SW 1271 (cell line): ENCODE results near the gene ZC3H15.
"Not testable (repeated sequence)": the region's sequence is repeated elsewhere in the genome, so short reads cannot be mapped to it uniquely, and the experiment has no call there.

Experiments
- DNase-seq, 2 experiments: peaks; one replicate each; lab custom pipeline; 2025; lab: John Stamatoyannopoulos, UW

ZC3H15 gene

DNA sequence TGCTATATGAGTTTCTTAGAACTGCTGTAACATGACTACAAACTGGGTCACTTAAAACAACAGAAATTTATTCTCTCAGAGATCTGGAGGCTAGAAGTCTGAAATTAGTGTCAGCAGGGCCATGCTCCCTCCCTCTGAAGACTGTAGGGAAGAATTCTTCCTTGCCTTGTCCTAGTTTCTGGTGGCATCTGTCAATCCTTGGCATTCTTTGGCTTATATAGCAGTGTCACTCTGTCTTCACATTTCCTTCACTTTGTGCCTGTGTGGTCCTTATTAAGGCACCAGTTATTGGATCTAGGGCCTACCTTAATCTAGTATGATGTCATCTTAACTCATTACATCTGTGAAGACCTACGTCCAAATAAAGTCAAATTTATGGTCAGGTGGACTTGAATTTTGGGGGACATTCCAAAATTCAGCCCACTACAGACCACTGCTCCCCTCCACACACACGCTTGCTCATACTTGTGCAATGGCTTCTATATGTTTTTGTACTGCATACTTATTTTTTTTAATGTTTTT, 7.6 kb downstream of the ZC3H15 start:
- no peak for DNase-seq

DNA sequence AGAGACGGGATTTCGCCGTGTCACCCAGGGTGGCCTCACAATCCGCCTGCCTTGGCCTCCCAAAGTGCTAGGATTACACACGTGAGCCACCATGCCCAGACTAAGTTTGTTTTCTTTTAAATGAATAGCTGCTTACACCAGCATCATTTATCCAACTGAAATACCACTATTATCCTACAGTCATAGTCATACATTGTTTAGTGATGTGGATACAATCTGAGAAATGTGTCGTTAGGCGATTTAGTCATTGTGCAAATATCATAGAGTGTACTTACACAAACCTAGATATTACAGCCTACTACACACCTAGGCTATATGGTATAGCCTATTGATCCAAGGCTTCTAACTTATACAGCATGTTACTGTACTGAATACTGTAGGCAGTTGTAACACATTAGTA, 10.3 kb downstream of the ZC3H15 start:
- no peak for DNase-seq

DNA sequence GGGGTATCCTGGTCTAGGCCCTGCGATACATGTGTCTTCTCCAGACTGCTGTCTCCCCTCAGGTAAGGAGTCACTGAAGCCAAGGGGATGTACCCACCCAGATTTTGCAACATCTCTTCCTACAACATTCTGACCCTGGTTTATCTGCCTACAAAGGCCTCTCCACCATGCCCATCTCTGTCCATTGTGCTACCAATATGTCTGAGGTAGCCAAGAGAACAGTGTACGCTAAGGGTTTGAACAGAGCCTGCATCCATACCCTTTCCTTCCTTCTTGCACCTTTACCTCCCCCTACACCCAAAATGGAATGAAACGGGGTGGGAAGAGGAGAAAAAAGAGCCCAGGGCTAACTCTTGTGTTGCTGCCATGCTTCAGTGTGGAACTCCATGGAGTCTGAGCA, 11.9 kb downstream of the ZC3H15 start:
- DNase-seq = no peak

DNA sequence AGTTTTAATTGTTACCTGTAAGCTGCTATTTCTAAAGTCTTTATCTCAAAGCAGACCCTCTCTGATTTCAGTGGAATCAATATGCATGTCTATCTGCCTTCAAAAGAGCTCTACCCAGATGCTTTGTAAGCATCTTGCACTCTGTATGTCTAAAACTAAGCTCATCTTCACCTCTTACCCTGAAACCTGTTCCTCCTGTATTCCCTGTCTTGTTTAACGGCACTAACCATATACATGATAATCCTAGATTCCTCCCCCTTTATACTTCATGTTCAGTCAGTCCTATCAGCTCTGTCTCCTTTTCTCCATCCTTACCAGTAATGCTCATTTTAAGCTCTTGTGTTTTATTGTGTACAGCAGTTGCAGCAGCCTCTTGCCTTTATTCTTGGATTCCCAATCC, 12.8 kb downstream of the ZC3H15 start:
- no peak for DNase-seq

DNA sequence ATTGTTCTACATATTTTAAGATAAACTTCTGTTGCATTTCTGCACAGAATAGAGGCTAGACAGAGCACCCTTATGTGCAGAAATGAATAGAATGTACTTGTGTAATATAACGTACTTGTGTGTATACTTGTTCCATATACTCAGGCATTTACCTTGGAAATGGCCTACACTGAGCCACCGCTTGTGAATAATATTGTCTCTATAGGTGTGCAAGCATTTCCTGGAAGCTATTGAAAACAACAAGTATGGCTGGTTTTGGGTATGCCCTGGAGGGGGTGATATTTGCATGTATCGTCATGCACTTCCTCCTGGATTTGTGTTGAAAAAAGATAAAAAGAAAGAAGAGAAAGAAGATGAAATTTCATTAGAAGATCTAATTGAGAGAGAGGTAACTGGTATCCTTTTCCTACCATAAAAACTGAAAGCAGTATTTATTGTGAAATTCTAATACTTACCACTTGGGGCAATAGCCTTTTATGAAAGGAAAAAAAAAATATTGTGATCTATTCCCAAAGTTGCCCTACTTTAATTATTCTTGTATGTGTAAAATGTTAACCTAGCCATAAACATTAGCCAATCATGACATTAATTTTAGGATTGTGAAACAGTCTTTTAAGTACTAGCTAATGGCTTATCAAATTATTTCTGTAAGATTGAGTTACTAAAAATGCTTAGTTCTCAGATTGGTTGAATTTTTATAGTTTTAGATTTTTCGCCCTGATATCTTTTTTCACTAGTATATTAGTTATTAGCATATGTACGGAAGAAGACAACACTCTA, 18.0 kb downstream of the ZC3H15 start:
- DNase-seq = peak in 1 of 2 experiments; percentile 50

DNA sequence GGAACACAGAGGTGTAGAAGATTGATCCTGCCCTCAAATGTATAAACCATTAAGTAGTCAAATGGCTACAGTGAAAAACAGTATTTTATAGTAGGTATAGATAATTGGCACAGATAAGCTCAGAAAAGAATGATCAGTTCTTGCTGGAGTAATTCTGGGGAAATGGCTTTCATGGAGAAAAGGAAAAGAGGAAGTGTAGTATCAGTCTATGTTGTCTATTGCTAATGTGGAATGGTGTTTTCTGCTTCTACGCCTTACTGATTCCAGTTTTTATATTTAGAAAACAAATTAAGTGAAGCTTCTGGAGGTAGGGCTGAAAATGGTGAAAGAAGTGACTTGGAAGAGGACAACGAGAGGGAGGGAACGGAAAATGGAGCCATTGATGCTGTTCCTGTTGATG, 22.2 kb downstream of the ZC3H15 start:
- DNase-seq = no peak

DNA sequence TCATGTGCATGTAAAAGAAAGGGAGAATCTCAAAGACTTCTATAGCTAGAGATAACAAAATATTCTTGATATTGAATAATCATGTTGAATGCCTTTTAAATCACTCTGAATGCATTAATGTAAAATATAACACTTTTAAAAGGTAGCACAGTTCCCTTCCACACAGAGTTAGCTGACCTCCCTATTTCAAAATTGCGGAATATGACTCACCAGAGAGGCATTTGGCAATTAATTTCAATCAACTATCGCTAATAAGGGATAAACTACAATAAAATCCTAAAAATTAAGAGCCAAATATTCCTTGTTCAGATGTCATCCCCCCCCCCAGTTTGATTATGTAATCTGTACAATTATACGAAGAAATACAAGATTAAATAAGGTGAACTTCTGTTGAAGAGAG, 29.3 kb downstream of the ZC3H15 start:
- DNase-seq = no peak

DNA sequence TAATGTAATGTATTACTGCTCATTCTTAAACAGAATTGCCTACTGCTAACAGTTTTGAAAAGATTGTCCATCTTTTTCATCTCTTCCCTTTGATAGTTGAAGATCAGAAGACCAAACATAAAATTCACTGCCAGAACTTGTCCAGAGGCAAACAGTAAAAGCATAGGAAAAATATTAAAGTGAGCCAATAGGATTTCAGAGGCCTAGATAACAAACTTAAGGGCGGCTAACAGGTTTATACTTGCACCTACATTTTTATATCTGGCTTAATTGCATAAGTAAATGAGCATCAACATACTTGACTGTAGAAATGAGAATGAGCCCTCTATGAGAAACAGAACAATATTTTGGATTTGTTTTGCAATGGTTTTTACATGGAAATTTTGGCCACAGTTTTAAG, 30.3 kb downstream of the ZC3H15 start:
- no peak for DNase-seq

DNA sequence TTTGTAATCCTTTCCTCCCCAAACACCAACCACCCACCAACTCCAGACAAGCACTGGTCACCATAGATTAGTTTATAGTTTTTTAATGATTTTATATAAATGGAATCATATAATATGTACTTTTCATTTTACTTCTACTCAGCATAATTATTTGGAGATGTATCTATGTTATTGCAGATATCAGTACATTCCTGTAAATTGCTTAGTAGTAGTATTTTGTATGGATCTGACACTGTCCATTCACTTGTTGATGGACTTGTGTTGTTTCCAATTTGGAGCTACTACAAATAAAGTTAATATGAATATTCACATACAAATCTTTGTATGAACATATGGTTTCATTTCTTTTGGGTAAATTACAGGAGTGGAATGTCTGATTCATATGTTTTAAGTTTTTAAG, 31.0 kb downstream of the ZC3H15 start:
- no peak for DNase-seq

DNA sequence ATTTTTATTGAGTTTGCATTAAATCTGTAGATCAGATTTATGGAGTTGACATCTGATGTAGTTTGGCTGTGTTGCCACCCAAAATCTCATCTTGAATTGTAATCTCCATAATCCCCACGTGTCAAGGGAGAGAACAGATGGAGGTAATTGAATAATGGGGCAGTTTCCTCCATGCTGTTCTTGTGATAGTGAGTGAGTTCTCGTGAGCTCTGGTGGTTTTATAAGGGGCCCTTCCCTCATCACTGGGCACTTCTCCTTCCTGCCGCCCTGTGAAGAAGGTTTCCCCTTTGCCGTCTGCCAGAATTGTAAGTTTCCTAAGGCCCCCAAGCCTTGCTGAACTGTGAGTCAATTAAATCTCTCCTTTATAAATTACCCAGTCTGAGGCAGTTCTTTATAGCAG, 32.2 kb downstream of the ZC3H15 start:
- no peak for DNase-seq

DNA sequence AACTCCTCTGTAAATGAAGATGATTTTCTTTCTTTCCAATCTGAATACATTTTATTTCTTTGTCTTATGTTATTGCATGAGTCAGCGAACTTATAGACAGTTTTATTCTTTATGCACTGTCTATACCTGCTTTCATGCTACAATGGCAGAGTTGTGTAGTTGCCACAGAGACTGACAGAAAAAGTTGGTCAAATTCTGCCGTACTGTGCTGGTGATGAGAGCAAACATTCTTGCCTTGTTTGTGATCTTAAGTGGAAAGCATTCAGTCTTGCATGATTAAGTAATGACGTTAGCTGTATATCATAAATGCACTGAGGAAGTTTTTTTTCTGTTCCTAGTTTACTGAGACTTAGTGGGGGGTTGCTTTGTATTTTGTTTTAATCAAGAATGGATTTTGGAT, 32.9 kb downstream of the ZC3H15 start:
- no peak for DNase-seq

DNA sequence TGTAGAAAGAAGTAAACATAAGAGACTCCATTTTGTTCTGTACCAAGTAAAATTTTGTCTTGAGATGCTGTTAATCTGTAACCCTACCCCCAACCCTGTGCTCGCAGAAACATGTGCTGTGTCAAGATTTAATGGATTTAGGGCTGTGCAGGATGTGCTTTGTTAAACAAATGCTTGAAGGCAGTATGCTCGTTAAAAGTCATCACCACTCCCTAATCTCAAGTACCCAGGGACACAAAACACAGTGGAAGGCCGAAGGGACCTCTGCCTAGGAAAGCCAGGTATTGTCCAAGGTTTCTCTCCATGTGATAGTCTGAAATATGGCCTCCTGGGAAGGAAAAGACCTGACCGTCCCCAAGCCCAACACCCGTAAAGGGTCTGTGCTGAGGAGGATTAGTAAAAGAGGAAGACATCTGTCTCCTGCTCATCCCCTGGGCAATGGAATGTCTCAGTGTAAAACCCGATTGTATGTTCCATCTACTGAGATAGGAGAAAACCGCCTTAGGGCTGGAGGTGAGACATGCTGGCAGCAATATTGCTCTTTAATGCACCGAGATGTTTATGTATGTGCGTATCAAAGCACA, 35.6 kb downstream of the ZC3H15 start:
- not testable (repeated sequence) for DNase-seq

DNA sequence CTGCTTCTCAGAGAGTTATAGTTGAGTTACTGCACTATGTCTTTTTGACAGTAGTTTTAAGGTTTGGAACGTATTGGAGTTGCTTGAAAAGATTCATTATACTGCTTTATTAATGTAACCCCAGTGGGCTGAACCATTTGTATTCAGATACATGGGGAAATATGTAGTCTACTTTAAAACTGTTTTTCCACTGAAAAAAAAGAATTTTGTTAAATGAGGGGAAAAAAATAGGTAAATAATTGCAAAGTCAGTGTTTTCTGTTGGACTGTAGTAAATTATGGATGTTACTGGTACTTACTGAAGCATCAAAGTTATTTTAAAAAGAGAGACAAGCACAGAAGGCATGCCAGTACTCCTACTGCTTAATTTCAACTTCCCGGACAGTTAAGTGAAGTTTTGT, 36.4 kb downstream of the ZC3H15 start:
- DNase-seq = no peak

DNA sequence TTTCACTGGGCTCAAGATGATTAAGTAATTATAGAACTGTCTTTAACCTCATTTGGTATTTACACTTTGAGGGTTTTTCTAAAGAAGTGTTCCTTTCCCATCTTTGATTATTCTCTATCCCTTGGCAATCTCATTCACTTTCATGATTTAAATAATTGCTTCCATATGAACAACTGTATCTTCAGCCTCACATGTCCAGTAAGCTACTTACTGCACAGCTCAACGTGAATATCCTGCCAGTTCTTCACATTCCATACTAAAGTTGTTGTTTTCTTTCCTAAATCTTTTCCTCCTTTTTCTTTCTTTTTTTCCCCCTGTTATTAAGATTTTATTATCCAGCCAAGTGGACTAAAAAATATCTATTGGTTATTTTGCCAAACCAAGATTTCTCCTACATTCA, 37.7 kb downstream of the ZC3H15 start:
- no peak for DNase-seq

DNA sequence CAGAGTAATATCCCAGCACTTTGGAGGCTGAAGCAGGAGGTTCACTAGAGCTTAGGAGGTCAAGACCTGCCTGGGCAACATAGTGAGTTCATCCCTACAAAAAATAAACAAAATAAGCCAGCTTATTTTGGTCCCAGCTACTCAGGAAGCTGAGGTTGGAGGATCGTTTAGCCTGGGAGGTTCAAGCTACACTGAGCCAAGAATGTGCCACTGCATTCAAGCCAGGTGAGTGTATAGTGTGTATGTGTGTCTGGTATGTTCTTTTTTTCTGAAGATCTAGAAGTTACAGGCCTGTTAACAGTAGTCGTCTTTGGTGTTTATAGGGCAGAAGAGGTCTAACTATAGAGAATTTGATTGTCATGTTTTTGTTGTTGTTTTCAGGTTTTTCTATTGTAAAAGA, 40.2 kb downstream of the ZC3H15 start:
- DNase-seq = no peak

DNA sequence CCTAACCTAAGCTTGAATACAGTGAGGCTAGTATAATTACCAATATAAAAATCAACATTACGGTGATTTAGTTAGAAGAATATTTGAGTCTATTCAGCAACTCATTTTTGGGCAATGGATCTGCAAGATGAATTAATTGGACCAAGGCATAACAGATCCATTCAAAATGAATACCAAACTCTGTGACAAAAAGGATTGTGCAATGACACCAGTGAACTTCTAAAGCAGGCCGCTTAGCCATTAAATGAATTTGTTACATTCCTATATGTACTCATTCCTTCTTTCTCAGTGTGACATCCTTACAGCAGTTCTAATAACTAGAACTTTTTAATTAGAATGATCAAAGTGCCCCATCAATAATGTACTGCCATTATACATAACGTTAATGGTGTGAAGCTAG, 44.3 kb downstream of the ZC3H15 start:
- DNase-seq = no peak

DNA sequence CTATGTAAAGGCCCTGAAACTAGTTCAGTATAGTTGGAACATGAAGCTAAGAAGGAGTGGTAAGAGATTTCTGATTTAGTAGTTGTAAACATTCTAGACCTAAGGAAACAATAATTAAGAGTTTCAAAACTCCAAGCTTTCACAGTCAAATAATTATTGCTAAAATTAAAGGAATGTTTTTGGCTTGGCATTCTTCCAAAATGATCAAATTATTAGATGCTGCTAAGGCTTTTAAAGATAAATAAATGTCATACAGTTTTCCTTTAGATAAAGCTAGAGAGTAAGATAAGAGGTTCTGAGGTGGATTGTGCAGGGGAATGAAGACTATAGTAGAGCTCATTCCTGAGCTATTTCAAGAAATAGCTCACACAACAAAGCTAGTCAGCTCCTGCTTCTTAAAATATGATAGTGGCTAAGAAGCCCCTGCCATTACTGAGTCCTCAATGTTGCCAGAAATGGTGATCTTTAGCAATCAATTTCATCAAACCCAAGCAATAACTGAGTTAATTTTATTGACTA, 45.3 kb downstream of the ZC3H15 start:
- DNase-seq = no peak

DNA sequence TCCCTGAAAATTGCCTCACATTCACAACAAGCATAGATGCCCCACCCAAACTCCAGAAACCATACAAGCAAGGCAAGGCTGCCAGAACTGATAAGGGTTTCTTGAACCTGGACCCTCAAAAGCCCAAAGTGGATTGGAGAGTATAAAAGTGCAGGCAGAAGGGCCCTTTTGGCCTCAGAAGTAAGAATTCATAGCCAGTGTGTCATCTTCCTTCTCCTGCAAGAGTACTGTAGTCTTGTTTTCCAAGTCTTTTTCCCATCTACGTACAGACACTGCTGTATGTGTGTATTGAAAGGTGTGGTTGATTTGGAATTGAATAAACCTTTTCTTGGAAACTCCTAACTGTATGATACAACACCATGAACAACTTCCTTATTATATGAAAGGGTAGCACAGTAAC, 46.8 kb downstream of the ZC3H15 start:
- no peak for DNase-seq

DNA sequence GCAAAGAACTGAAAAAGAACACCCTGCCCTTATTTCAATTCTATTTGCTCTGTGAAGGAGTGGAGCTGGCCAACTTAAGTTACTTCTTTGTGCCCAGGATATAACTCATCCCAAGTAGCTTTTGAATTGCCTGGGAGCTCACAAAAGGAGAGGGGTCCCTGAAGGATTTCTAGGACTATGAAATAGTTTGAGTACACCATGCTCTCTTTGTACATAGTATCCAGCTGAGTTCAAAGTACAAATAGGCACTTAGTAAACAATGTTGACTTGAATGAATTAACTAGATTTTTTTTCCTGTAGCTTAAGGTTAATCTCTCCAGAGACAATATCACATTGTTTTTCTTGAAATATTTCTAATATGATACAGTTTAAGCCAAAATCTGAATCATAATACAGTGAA, 47.7 kb downstream of the ZC3H15 start:
- no peak for DNase-seq

DNA sequence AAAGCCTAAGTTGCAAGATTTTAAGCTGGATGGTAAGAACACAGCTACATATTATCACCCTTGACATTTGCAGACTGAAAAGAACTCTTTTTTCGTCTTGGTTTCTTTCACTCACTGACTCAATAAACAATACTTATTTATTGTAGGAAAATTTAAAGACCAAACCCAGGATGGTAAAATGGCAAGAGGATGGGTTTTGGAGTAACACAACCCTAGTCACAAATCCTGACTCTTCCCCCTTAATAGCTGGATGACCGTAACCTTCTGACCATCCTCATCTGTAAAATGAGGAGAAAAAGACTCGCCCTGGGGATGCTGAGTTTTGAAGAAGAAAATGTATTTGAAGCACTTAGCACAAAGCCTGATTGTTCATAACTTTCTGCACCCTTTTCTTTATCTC, 48.3 kb downstream of the ZC3H15 start:
- DNase-seq = no peak

DNA sequence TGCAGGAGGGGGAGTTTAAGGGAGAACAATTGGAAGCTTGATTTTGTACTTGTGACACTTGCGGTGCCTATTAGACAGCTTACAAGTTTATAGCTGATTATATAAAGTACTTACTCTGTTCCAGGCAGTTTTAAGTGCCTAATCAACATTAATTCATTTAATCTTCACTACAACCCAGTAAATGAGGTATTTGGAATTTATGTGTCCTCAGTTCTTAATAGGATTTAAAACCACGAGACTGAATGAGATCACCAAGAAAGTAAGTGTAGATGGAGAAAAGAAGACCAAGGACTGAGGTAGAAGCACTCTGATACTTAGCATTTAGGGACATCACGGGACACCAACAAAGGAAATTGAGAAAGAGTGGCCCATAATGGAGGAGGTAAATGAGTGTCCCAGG, 49.8 kb downstream of the ZC3H15 start:
- DNase-seq = no peak

DNA sequence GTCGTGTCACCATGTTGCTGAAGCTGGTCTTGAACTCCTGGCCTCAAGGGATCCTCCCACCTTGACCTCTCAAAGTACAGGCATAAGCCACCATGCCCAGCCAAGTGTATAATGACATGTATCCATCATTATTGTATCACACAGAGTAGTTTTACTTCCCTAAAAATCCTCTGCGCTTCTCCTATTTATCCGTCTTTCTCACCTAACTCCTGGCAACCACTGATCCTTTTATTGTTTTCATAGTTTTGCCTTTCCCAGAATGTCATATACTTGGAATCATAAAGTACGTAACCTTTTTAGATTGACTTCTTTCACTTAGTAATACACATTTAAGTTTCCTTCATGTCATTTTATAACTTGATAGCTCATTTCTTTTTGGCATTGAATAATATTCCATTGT, 51.0 kb downstream of the ZC3H15 start:
- no peak for DNase-seq

DNA sequence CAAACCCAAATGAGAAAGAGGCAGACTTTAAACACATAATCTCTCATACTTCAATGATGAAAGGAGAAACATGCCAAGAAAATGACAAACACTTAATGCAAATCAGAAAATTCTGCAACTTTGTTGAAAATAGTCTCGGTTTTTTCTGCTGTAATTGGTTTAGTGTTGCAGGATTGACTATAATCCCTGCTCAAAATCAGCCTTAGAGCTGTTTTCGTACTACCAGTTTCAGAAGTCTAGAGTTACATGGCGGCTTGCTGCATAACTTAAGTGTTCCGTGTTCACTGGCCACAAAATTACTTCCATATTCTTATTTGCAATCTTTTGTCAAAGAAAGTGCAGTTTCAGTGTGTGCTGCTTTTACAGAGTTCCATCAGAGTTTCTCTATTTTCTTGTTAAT, 54.9 kb downstream of the ZC3H15 start:
- DNase-seq = no peak

DNA sequence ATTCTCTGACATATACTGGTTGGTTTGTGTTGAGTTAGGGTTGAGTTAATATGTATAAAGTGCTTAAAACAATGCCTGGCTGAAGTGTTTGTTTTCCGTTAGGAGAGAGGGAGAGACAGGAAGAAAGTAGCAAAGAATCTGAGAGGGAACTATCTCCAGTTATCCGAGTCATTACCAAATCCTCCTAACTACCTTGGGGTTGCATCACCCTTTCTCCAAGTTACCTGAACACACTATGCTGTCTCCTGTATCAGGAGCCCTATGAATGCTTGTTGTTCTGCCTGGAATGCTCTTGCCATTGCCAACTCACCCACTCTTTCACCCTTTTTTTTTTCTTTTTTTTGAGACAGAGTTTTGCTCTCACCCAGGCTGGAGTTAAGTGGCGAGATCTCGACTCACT, 55.9 kb downstream of the ZC3H15 start:
- no peak for DNase-seq
